HG03045 (cell line): ENCODE results near the gene CDCA5.

Source experiments
- ATAC-seq: cut with Tn5 transposase; IDR thresholded peaks from one replicate; pipeline ENCODE4 v1.9.1; 2021; ENCODE audit warnings: mild to moderate bottlenecking, moderate library complexity; ENCODE audit not compliant: unreplicated experiment

Gene CDCA5, protein sequence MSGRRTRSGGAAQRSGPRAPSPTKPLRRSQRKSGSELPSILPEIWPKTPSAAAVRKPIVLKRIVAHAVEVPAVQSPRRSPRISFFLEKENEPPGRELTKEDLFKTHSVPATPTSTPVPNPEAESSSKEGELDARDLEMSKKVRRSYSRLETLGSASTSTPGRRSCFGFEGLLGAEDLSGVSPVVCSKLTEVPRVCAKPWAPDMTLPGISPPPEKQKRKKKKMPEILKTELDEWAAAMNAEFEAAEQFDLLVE

DNA sequence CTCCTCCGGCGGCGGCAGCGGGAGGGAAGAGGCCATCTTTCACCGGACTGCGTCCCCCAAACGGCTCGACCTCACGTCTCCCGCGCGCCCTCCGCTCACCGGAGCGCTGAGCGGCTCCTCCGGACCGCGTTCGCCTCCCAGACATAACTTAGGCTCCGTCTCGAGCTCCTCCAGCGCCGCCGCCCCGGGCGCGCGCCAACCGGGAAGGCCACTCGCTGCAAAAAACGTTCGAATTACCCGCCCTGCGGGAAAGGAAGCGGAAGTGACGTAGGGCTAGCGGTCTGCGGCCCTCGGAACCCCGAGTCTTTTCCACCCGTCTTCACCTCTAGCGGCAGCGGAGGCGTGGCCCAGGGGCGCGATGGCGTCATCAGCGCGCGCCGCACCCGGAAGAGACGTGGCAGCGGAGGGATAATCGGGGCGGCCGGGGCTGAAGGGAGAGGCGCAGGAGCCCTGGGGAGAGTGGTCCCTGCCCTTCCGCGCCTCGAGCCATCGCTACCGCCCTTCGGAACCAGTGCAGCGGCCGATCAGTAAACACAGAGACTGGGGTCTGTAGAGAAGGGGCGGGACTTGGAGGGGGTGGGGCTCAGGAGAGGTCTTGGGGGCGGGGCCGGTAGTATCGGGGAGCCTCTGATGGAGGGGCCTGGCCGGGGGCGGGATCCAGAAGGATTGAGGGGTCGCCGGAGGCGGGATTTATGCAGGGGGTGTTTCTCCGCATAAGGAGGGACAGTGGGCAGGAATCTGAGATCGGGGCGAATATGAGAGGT is at the start of gene CDCA5, which contains the start of gene ZFPL1:
CDCA5 (minus strand) TSS at position 207 of the 764 bp plus-strand sequence; CDS start at position 145, 62 bp downstream.
ZFPL1 (plus strand) TSS at position 389 of the 764 bp plus-strand sequence. CDS start 477 bp downstream, outside the sequence.
- peak; percentile 71 for ATAC-seq

DNA sequence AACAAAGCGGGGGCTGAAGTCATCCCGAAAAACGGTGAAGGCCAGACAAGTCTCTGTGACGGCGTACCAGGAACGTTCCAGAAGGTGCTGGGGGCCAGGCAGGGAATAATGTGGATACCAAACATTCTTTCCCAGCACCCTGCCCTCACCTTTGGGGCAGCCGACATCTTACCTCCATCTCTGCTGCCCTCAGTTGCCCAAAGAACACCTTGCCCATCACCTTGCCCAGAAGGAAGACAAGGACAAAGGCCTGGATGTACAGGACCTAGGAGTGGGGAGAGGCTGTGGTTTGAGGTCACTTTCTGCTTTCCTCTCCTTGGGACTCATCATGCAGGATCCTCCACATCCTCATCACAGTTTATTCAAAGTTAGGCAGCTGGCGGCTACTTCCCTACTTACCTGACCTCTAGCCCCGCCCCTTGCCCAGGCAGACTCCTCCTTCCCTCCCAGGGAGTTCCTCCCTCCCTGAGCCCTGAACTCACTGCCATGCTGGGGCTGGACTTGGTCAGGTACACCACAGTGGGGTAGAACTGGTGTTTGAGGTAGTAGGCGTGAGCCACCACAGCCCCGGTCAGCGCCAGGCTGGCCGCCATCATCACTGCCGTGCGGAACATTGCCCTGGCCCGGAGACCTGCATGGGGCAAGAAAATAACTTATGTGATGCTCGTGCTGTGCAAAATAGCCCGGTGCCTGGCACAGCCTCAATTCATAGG is 49.3 kb upstream of the CDCA5 start:
- no peak for ATAC-seq

DNA sequence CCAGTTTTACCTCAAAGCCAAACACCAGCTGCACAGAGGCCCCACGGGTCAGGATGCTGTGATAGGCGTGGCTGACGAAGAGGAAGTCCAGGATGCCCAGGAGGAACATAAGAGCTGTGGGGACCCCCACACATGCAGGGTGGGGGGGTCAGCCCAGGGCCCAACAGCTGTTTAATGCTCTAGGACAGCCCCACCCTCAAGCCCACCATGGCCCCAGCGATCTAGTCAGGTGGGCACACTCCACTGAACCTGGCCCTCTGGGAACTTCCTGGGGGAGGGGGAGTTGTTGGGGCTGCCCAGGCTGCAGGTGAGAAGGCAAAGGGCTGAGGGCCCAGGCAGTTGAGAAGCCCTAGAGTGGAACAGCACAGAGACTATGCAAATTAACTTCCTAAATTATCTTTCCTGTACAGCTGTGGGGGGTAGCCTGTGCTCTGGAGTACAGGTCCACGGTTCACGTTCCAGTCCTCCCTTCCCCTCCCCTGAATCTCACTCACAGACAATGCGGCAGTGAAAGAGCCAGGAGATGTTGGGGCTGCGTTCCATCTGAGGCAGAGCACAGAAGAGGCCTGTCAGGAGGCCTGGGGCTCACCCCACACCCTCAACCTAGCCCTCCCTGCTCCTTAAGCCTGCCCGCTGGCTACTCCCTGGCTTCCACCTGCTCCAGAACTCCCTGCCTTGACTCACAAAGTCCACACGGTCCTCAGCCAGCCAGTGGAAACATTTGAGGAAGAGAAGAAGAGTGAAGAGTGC is 48.6 kb upstream of the CDCA5 start:
- ATAC-seq: no peak

DNA sequence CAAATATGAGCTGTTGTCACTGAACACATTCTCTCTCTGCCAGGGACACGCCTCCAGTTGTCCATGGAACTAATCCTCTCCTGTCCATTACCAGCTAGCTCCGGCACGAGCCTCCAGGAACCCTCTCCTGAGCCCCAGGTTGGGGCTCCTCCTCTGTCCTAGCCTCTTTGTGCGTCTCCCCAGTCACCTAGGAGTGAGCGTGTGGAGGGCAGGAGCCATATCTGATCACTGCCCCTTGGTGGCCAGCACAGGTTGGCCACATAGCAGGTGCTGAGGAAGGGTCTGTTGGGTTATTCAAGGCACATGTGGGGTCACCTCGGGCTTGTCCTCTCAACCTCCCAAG is 48.0 kb upstream of the CDCA5 start:
- no peak for ATAC-seq

DNA sequence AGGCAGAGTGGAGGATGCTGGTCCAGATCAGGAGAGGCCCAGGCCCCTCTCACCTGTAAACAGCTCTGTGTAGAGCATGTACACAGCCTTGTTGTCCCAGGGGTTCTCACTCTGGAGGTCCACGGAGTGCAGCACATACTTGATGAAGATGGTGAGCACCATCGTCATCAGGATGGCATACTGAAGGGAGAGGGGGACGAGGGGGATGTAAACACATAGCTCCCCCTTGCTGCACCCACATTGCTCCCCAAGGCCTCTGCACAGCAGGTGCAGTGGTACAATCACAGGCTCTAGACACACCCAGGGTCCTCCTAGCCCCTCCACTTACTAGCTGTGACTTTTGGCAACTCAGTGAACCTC is 47.6 kb upstream of the CDCA5 start:
- ATAC-seq: no peak

DNA sequence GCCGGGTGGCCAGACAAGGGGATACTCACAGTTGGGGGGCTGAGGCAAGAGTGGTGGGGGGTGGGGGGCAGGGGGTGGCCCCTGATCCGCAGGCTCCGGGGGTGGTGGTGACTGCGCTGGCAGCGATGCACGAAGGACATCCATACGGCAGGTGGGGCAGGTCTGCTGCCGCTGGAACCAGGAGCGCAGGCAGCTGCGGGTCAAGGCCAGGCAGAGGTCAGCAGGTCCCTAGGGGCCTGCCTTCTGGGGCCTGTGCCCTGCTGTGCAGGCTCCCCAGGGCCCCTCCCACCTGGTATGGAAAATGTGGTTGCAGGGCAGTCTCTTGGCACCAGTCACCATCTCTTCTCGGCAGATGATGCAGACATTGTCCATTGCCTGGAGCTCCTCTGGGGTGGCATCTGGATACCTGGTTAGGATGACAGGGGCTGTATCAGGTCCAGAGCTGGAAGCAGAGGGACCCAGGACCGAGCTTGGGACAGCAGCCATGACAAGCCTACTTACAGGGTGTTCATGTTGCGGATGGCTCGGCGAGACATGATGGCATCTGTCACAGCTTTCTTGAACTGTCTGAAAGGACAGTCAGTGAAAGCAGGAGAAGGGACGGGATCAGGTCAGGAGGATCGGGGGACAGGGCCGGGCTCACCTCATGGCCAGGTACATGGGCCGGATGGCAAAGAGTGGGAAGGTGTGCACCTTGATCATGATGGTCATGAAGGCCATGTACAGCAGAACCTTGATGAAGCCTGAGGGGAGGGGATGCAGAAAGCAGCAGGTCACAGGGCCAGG is 47.0 kb upstream of the CDCA5 start:
- ATAC-seq: no peak

DNA sequence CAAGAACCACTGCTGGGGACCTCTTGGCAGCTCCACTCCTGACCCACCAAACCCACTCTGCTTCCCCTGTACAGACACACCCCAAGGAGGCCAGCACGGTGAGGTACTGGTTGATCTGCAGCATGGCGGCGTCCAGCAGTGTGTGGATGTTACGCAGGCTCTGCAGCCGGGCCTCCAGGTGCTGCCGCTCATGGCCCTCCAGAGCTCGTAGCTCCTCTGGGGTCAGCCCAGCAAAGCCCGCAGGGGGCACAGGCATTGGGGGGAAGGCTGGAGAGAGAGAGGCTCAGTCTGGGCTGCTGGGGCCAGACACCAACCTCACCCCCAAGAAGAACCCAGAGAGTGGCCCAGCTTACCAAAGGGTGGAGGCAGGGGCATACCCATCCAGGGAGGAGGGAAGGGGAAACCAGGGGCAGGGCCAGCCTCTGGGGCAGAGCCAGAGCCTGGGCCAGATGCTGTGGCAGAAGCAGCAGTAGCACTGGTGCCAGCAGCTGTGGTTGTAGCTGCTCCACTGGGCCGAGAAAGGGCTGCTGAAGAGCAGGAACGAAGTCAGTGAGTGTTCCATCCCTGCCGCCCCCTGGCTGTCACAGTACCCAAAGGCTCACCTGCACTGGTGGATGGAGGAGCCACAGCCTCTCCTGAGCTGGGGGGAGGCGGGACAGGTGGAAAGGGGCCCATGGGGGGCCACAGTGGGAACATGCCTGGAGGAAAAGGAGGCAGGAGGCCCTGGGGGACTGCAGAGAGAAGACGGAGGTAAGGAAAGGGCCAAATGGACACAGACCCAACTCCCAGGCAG is 46.0 kb upstream of the CDCA5 start:
- ATAC-seq: no peak

DNA sequence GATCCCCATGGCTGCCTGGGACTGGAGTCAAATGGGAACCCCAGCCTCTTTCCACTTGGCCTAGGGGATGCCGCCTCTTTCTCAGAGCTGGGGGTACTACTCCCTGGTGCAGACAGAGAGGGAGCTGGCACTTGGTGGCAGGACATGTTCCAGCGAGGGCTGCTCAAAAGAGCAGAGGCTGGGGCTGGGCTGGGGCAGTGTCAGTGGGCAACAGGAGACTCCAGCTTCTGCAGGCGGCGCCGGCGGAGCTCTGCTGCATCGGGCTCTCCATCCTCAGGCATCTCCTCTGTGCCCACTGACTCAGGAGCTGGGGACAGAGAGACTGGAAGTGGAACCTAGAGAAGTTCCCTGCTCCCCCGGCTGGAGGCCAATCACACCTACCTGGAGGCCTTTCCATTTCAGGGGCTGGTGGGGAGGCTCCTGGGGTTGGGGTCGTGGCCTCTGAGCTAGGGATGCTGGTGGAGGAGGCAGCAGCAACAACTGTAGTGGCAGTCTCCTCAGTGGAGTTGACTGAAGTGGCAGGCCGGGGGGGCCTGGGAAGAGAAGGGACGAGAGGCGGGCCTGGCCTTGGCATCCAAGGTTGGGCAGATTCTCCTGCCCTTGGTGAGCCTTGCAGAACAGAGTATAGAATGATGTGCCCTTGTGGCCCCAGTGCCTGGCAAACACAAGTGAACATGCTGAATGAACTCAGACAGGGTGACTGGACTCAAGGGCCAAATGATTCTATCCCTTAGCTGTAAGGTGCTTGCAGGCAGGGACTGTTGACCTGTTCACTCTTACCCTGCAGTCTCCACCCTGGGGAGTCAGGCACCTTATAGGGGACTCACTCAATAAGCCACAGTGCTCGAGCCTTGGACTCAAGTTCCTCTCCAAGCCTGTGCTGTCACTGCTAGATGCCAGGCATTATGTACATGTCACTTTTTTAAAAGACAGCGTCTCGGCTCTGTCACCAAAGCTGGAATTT is 44.6 kb upstream of the CDCA5 start:
- ATAC-seq: no peak

DNA sequence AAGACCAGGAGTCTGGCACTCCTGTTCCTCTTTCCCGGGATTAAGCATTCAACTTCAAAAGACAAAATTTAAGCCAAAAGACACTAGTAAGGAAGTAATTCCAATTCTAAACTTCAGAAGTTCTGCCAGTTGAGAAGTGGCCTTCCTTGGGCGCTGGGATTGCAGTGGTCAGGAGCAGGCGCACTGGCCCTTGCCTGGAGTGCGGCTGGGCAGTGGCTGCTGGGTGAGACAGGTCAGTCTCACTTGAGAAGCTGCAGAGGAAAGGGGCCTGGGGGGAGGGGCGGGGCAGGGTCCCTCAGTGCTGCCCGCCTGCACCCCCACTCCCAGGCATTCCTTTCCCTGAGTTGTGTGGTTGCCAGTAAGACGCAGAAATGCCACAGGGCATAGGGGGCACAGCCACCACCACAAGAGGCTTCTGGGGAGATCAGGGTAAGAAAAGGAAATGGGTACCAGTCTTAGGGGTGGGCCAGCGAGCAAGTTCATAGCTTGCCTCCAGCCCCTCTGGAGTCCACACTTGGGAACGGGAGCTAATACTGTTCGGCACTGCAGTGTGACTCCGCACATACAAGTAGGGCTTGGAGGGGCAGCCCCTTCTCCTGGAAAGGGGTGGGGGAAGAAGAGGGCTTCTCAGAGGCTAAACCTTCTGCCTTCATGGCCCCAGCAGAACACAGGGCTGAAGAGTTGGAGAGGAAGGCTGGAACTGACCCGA is 43.8 kb upstream of the CDCA5 start:
- ATAC-seq: no peak

DNA sequence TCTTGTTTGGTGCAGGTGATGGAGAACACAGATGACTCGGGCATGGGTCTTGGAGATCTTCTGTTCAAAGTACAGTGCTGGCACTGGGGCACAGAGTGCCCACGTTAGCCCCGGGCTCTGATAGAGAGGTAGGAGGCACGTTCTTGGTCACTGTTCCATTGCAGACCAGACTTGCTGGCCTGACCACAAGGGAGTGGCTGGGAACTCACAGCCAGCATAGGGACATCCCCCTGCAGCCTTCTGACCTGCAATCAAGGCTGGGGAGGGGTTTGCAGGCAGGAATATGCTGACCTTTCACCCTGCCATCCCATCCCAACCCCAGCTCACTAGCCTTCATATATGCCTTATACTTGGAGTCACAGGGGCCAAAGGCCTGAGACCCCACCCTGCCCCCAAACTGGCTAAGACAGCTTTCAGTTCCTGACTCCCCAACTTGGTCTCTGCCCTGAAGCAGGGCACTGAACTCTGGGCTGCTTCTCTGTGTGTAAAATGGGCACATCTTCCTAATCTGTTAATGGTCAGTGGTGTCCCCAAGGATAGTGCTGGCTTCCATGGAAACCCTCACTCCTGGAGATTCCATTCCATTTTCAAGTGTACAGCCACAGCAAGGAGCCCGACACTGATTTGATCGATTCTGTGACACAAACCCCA is 42.9 kb upstream of the CDCA5 start:
- ATAC-seq: no peak

DNA sequence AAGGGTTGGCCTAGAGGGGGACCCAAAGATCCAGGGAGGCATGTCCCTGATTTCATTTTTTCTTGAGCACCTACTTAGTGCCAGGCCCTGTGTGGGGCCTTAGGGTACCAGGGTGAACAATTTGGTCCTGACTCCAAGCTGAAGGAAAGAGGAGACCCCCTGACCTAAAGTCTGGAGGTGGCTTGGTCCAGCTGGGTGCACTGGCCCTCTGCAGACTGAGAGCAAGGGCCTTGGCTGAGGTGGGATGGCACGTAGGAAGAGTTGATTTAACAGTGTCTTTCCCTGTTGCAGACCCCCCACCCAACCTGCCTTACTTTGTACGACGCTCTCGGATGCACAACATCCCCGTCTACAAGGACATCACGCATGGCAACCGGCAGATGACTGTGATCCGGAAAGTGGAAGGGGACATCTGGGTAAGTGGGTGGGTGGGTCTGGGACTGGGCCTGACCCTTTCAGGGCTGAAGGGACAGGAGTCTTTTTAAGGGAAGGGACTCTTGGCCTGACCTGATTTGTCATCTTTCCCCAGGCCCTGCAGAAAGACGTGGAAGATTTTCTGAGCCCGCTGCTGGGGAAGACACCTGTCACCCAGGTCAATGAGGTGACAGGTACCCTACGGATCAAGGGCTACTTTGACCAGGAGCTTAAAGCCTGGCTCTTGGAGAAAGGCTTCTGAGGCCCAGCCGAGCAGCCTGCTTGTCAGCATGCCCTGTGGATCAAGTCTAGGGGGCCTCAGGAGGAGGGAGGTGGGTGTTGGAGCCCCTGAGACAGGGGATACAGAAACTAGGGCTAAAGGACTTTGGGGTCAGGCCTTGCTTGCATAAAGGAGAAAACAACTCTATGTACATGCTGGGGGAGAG is 41.6 kb upstream of the CDCA5 start:
- no peak for ATAC-seq

DNA sequence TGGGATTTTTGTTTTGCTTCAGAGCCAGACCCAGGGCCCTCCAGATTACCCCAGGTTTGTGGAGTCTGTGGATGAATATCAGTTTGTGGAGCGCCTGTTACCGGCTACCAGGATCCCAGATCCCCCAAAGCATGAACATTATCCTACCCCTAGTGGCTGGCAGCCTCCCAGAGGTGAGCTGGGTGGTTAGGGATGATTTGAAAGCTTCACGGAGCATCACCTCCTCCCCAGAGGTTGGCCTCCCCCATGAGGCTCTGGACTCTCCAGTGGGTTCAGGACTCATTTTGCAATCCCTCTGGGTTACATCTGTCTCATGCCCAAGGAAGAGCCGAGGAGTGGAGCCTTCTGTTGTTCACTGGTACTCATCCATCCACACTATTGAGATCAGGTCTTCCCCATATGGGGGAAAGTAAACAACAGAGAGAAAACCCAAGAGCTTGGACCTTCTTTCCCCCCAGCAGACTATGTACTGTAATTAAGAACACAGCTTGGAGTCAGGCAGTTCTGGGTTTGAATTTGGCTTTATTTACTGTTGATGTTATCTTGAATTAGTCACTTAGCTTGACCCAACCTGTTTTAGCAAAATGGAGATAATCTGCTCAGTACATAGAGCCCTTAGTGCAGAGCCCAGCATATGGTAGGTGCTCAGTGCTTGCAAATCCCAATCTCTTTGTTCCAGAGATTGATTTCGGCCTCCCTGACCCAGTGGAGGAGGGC is 40.8 kb upstream of the CDCA5 start:
- ATAC-seq: no peak

DNA sequence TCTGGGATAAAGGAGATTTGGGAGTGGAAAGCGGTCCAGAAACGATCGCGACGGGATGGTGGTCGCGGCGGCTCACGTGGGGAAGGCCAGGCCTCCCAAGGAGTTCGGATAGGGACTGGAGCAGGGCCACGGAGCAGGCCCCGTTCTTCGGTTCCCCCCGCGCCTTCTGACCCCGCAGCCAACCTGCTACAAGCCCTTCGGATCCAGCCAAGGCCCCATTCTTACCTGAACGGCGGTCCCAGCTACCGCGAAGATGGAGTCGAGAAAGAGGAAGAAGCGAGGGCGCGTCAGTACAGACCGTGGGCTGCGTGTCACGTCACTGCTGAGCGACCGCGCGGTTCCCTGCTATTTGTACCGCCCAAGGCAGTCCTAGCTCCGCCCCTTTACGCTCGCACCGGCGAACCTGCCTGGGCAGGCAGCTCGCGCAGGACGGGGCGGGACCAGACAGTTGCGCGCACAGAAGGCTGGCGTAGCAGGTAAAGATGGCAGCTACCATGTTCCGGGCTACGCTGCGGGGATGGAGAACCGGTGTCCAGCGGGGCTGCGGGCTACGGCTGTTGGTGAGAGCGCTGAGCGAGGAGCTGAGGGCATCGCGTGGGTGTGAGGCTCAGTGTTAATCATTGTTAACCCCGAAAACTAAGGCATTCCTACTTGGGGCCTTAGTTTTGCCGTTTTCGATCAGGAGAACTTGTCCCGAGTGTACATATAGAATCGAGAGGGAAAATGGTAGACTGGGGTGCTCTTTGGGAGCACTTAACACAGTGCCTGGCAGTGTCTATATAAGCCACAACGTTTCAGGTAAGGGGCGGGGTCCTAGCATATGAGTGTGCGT is 38.2 kb upstream of the CDCA5 start, which contains the start of the genes FAU and MRPL49:
FAU (minus strand) TSS at position 270 of the 832 bp plus-strand sequence. CDS start 321 bp downstream, outside the sequence.
MRPL49 (plus strand) TSS at position 457 of the 832 bp plus-strand sequence; CDS start at position 483, 26 bp downstream.
- peak; percentile 65 for ATAC-seq

DNA sequence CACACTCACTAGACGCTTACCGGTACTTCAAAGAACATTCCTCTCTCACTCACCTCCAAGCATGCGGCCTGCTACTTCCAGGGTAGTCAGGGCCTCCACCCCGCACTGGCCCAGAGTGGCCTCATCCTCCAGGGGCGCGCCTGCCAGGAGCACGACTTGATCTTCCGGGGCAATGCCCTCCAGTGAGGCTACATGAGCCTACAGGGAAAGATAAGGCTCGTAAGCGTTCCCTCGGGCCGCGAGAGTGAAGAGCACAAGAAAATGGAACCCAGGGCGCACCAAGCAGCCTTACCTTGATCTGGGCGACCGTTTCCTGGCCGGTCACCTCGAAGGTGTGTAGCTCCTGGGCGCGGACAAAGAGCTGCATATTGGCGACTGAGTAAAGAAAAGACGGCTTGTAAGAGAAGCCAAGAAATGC is 37.6 kb upstream of the CDCA5 start:
- ATAC-seq: no peak

DNA sequence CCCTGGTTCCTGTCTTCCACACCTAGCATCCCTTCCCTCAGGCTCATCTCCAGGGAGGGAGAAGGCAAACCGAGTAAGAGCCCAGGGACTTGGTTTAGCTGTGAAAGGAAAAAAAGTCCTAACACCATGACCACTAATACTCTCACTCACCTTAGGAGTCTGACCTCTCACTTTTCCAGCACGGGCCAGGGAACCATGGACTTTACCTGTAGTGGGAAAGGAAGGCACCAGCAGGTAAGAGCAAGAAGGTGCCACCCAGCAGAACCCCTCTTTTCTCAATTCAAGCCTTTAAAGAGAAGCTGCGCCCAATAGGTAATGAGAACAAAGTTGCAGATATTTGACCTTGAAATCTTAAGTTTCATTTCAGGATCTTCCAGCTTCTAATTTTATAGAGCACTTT is 37.0 kb upstream of the CDCA5 start:
- ATAC-seq: no peak
